Activated CD8-positive, alpha-beta memory T cell treated with anti-CD3 and anti-CD28 coated beads, Interleukin-2, amount 50 U/mL, for 1 hour (primary cell): ENCODE results near the gene QPCT.
A peak's percentile ranks its signal among the peaks of the same experiment; 100 is the strongest.

Source experiments
- DNase-seq: peaks from one replicate; pipeline ENCODE4 v3.0.0-alpha.2; 2020; ENCODE audit errors: extremely low read depth

The QPCT gene

GRCh38 chr2:37324786-37325624 lies 19.4 kb upstream of the QPCT start, which contains the start of gene PRKD3:
TSS of gene PRKD3 (minus strand) at chr2:37324833. CDS start at chr2:37316524, 8,309 bp downstream.
- DNase-seq: peak; percentile 12

- no peak for DNase-seq
Observed at GRCh38 chr2:37325625-37326071, 18.8 kb upstream of the QPCT start.

GRCh38 chr2:37326285-37326684 lies 18.1 kb upstream of the QPCT start:
- DNase-seq: no peak

DNA sequence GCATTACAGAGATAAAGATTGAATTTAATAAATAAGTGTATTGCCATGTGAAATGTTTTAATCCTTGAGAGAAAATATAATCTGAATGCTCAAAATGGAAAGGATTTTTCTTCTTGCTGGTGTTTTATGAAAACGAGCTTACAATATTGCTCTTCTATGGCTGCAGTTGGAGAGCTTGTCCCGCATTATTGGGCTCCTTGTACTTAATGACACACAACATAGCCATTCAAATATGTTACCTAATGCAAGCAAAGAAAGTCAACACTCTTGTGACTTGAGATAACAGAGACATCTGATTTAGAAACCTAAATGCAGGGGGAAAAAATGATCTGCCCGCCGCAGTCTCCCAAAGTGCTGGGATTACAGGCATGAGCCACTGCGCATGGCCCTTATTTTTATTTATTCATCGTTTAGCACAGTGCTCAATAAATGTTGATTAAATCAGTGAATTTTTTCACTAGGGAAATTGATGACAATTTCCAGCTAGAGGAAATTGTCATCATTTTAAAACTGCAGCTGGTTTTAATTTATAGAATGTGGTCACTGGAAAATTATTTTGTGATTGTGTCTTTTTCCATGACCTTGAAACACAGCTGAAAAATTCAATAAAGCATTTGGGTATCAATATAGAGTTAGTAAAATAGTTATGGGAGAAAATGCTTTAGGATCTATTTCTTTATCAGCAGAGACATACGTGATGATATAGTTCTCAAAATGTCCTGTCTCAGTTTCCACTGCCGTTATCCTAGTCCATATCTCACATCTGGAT lies 17.4 kb upstream of the QPCT start:
- no peak for DNase-seq

GRCh38 chr2:37330681-37331080 lies 13.7 kb upstream of the QPCT start:
- DNase-seq: no peak

DNA sequence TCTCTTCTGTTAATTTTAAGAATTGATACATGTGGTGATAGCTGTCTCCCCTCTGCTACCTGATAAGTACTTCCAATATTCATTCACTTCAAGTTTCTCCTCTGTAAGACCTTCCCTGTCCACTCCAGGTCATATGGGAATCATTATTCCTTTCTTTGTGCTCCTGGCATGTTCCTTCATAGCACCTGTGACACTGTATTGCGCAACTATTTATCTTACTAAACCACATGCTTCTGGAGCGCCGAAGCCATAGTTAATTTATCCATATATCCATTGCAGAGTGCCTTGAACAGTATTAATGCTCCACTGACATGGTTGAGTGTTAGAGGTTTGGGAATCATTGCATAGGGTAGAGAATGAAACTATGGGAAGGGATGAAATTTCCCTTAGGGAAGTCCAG lies 11.9 kb upstream of the QPCT start:
- no peak for DNase-seq

DNA sequence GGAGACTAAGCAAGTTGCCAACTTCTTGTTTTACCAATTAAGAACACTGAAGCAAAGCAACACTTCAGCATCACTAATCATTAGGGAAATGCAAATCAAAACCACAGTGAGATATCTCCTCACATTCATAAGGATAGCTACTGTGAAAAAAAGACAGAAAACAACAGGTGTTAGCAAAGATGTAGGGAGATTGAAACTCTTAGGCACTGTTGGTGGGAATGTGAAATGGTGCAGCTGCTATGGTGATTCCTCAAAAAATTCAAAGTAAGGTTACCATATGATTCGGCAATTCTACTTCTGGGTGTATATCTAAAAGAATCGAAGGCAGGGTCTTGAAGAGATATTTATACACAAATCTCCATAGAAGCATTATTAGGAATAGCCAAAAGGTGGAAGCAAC lies 11.2 kb upstream of the QPCT start:
- DNase-seq: no peak

- no peak for DNase-seq
Observed at GRCh38 chr2:37335604-37336003, 8.8 kb upstream of the QPCT start.

- DNase-seq: no peak
Observed at GRCh38 chr2:37337620-37338280, 6.7 kb upstream of the QPCT start.

DNA sequence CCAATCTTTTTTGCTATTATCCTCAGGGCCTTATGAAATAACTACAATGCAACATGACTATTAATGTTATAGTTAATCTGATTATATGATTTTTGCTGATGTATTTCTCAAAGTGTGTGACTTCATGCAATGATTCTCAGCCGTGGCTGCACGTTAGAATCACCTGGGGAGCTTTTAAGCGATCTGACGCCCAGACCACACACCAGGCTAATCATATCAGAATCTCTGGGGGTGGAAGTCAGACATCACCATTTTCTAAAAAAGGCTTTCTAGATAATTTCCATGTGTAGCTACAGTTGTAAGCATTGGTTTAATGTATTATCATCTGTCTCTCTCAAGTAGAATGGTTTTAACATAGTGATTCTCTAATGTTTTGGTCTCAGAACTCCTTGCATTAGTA lies 5.5 kb upstream of the QPCT start:
- DNase-seq: no peak

DNA sequence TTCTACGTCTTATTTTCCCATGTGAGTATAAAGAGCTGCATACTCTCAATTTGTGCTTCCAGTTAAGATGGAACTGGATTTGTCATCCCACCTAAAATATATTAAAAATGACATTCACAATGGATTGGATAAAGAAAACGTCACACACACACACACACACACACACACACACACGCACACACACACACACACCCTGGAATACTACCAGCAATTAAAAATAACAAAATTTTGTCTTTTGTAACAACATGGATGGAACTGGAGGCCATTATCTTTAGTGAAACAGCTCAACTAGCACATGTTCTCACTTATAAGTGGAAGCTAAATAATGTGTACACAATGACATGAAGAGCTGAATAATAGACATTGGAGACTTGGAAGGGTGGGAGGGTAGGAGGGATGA lies 3.8 kb upstream of the QPCT start:
- DNase-seq: no peak

GRCh38 chr2:37342591-37343220 lies 1.7 kb upstream of the QPCT start:
- no peak for DNase-seq

GRCh38 chr2:37343537-37344434 lies 644 bp upstream of the QPCT start:
- no peak for DNase-seq

- DNase-seq: no peak
Observed at GRCh38 chr2:37348155-37348554, 3.7 kb downstream of the QPCT start.

- no peak for DNase-seq
Observed at GRCh38 chr2:37349231-37349860, 4.9 kb downstream of the QPCT start.

- DNase-seq: no peak
Observed at GRCh38 chr2:37350034-37350433, 5.6 kb downstream of the QPCT start.

DNA sequence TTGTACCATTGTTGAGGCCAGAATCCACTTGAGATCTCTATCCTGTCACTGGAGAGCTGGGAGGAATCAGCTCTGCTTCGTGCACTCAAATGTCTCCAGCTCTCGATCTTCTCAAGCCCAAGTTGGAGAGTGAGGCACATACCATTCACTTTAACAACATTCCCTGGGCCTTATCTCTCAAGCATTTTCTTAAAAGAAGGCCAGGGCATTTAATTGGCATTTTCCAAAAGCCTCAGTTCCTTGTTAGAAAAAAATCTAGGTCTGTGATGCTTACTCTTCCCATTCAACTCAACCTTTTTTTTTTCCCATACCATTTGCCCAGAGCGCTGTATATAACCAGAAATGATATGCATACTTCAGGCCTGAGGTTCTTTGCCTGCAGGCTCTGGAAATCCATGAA lies 10.1 kb downstream of the QPCT start:
- no peak for DNase-seq

DNA sequence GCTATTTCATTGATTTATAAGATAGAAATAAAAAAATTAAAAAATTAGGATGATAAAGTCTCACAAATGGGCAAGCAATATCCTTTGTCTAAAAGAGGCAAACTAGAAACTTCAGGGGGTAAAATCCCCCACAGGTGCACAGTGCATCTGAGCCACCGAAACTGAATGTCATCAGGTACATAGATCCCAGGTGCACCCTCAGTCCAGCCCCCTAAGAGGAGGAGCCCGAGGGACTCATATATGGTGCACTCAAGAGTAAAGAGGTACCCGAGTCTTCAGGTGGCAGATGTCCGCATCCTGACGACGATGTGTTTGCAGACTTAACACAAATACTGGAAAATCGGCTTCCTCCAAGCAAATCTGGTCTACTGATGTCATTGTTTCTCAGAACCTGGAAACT lies 11.3 kb downstream of the QPCT start:
- no peak for DNase-seq

DNA sequence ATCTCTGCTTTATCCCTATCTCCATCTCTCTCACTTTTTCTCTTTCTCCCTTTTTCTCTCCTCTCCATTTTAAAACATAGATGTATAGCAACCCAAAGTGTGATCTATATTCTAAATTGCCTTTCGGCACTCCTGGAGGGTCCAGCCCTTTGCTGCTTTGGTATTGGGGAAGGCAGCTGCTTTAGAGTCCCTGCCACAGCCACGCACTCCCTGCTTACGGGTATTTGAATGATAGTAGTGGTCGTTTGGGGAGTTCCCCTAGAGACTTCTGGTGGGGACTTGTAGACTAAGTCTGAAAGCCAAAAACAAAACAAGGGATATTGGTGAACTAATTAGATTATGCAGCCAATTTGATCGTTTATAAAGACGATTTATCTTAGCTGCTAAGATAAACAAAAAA lies 11.9 kb downstream of the QPCT start:
- no peak for DNase-seq

GRCh38 chr2:37357069-37357468 lies 12.6 kb downstream of the QPCT start:
- no peak for DNase-seq
